Prostate gland (tissue), 2 donors: ENCODE measurements around the gene PDGFD.

Experiments used
- CTCF ChIP-seq, 4 experiments: fragments of 200-600 bp in 2 of 4; fragments of 450-650 bp in 2 of 4; sonication (generic) in 2 of 4; IDR thresholded peaks; 1 replicate in 3 of 4; 2 replicates in 1 of 4; pipeline ENCODE4 v1.5.1; 2016 to 2019; ENCODE audit warnings: antibody characterized with exemption in 4 of 4, mild to moderate bottlenecking in 2 of 4, moderate library complexity in 2 of 4
- POLR2A ChIP-seq: fragments of 450-650 bp; IDR thresholded peaks from one replicate; pipeline ENCODE4 v1.6.1; 2016; ENCODE audit warnings: antibody characterized with exemption, mild to moderate bottlenecking

- TF ChIP-seq POLR2A (no peak), CTCF (IDR thresholded peaks at IDR 0.05) (no peak)
Observed at GRCh38 chr11:103883856-103884255, 280.1 kb downstream of the PDGFD start.
